ELF-1 (cell line): ENCODE results near the gene CD47.

ENCODE experiments used
- DNase-seq: peaks from one replicate; pipeline ENCODE4 v3.0.0-alpha.2; 2016; ENCODE audit warnings: low read depth, low spot score

CD47 gene

GRCh38 chr3:108117241-108117775, 26.5 kb upstream of the CD47 start:
- DNase-seq: no peak

- DNase-seq: peak; percentile 54
Measured at GRCh38 chr3:108114423-108115065, 23.7 kb upstream of the CD47 start.

- DNase-seq: no peak
Measured at GRCh38 chr3:108113975-108114374, 23.1 kb upstream of the CD47 start.

GRCh38 chr3:108110934-108111333, 20.1 kb upstream of the CD47 start:
- DNase-seq: no peak

- DNase-seq: no peak
Measured at GRCh38 chr3:108108416-108108815, 17.6 kb upstream of the CD47 start.

- DNase-seq: no peak
Measured at GRCh38 chr3:108106449-108106848, 15.6 kb upstream of the CD47 start.

GRCh38 chr3:108106031-108106430, 15.2 kb upstream of the CD47 start:
- no peak for DNase-seq

- no peak for DNase-seq
Measured at GRCh38 chr3:108103886-108104797, 13.3 kb upstream of the CD47 start.

GRCh38 chr3:108103040-108103751, 12.4 kb upstream of the CD47 start:
- peak; percentile 35 for DNase-seq

GRCh38 chr3:108102420-108103039, 11.7 kb upstream of the CD47 start:
- no peak for DNase-seq

GRCh38 chr3:108100906-108101660, 10.3 kb upstream of the CD47 start:
- no peak for DNase-seq

- no peak for DNase-seq
Measured at GRCh38 chr3:108099679-108100428, 9.0 kb upstream of the CD47 start.

GRCh38 chr3:108099244-108099643, 8.4 kb upstream of the CD47 start:
- DNase-seq: no peak

- no peak for DNase-seq
Measured at GRCh38 chr3:108098003-108098370, 7.2 kb upstream of the CD47 start.

- DNase-seq: no peak
Measured at GRCh38 chr3:108097322-108098002, 6.6 kb upstream of the CD47 start.

GRCh38 chr3:108096532-108097321, 5.9 kb upstream of the CD47 start:
- DNase-seq: no peak

- DNase-seq: no peak
Measured at GRCh38 chr3:108093616-108094015, 2.8 kb upstream of the CD47 start.

- no peak for DNase-seq
Measured at GRCh38 chr3:108093021-108093420, 2.2 kb upstream of the CD47 start.

GRCh38 chr3:108092501-108092900, 1.7 kb upstream of the CD47 start:
- no peak for DNase-seq
